ENCODE measurements around the gene RASGRF1. TPM values are rescaled to one million over a fixed set of nuclear protein-coding genes. Genes with fewer than 3 reads are reported as not detected.

RASGRF1 gene
- total RNA-seq, 4 donors from 2014 or later, result 0.13 to 0.23 TPM; not detected in 2

DNA sequence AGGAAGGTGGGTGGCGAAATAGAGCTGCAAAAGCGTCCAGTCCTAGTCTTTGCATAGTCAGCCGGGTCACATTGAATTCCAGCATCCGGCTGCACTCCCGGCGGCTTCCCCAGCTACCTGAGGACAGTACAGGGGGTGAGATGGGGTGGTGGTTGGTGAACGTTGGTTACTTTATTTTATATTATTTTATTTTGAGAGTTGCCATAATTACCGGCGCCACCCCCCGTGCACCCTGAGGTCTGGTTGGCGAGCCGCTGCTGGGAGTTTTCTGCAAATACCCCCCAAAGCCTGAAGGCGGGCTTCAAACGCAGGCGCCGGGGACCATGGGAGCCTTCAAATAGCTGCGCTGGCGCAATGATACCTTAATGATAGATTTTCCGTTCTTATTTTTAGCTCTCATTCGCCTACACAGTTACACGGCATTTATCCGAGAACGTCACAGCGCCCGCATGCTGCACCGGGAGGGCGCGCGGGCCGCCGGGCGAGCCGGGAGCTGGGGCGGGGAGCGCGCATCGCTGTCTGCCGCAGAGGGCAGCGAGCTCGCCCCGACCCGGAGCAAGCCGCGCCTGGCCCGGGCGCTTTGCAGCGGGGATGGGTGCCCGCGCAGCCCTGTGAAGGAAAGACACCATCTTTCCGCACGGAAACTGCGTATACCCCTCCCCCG lies 756 bp upstream of the RASGRF1 start:
- Histone ChIP-seq H3K9me3 (no peaks in the 10 kb centered on the region), H3K4me3 (peak overlapping the region in 1 of 2 donors; percentile 42), H3K27ac (no peak overlapping the region), H3K27me3 (peaks cover 90% of the 10 kb centered on the region), H3K4me1 (peaks cover 0 to 28% (median 15%) of the 10 kb centered on the region in 3 donors), H3K36me3 (no peaks in the 10 kb centered on the region)
- TF ChIP-seq EP300 (IDR thresholded peaks at IDR 0.05) (no peak), POLR2A (IDR thresholded peaks at IDR 0.05) (no peak), POLR2AphosphoS5 (IDR thresholded peaks at IDR 0.05) (no peak)
- TF ChIP-seq, protein P1, sequence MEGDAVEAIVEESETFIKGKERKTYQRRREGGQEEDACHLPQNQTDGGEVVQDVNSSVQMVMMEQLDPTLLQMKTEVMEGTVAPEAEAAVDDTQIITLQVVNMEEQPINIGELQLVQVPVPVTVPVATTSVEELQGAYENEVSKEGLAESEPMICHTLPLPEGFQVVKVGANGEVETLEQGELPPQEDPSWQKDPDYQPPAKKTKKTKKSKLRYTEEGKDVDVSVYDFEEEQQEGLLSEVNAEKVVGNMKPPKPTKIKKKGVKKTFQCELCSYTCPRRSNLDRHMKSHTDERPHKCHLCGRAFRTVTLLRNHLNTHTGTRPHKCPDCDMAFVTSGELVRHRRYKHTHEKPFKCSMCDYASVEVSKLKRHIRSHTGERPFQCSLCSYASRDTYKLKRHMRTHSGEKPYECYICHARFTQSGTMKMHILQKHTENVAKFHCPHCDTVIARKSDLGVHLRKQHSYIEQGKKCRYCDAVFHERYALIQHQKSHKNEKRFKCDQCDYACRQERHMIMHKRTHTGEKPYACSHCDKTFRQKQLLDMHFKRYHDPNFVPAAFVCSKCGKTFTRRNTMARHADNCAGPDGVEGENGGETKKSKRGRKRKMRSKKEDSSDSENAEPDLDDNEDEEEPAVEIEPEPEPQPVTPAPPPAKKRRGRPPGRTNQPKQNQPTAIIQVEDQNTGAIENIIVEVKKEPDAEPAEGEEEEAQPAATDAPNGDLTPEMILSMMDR (IDR thresholded peaks at IDR 0.05), result no peak
- 0% methylated on average over 1 to 16 of the region's 53 CpGs for WGBS, 2 donors (ENCODE audit: low coverage in 1 of 2)
- no peak for ATAC-seq

DNA sequence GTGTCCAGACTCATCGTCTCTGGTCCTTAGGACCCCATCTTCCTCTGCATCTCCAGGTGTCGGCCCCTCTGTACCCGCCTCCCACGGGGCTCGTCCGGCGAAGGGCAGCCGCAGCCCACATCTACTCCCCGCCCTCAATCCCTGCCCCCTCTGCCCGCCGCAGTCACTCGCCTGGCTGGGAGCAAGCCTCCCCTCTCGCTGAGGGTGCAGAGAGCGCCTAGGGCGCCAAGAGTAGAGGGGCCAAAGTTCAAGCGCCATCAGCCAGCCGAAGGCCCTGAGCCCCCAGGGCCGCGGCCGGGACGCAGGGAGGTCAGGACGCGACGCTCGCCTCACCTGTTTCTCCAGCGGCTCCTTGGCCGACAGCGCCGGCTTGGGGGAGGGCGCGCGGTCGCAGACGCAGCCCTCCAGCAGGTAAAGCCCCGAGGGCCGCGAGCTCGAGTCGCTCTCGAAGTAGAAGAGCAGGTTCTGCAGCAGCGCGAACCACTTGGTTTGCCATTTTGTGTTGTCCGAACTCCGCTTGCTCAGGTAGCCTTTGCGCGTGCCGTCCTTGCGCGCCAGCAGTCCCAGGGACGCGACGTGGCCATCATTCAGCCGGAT lies 592 bp downstream of the RASGRF1 start:
- TF ChIP-seq, protein P1 (IDR thresholded peaks at IDR 0.05), result no peak
- TF ChIP-seq POLR2A (IDR thresholded peaks at IDR 0.05) (no peak), POLR2AphosphoS5 (IDR thresholded peaks at IDR 0.05) (no peak), EP300 (IDR thresholded peaks at IDR 0.05) (no peak)
- Histone ChIP-seq H3K27me3 (peaks cover 92% of the 10 kb centered on the region), H3K9me3 (no peaks in the 10 kb centered on the region), H3K4me3 (peak overlapping the region in 1 of 2 donors; percentile 42), H3K27ac (no peak overlapping the region), H3K36me3 (no peaks in the 10 kb centered on the region), H3K4me1 (peaks cover 0 to 28% (median 15%) of the 10 kb centered on the region in 3 donors)
- WGBS, 2 donors (ENCODE audit: low coverage in 1 of 2), result 0% methylated on average over 1 to 5 of the region's 53 CpGs
- no peak for ATAC-seq

DNA sequence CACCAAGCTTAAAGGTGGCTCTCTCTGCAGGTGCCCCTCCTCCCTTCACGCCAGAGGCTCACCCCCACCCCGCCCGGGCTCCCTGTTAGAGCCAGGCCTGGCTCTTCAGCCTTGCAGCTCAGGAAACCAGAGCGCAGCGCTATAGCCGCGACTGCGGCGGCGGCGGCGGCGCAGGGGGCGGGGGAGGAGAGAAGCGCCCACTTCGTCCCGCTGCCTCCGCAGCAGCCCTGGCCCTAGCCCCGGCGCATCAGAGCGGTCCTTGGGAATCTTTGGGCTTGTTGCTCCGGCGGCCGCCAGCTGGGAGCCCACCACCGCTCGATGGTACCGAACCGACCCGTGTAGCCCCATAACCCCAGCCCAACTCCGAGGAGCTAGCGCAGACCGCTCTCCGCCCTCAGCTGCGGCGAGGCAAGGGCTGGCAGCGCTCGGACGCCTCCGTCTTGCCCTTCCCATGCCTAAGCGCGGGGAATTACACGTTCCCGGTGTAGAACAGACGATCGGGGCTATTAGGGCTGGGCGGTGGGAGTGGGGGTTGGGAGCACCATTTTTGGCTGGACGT lies 1.2 kb downstream of the RASGRF1 start:
- ATAC-seq, result no peak
- peaks cover 92% of the 10 kb centered on the region for H3K27me3 ChIP-seq
- H3K4me3 ChIP-seq, result peak overlapping the region in 1 of 2 donors; percentile 42

DNA sequence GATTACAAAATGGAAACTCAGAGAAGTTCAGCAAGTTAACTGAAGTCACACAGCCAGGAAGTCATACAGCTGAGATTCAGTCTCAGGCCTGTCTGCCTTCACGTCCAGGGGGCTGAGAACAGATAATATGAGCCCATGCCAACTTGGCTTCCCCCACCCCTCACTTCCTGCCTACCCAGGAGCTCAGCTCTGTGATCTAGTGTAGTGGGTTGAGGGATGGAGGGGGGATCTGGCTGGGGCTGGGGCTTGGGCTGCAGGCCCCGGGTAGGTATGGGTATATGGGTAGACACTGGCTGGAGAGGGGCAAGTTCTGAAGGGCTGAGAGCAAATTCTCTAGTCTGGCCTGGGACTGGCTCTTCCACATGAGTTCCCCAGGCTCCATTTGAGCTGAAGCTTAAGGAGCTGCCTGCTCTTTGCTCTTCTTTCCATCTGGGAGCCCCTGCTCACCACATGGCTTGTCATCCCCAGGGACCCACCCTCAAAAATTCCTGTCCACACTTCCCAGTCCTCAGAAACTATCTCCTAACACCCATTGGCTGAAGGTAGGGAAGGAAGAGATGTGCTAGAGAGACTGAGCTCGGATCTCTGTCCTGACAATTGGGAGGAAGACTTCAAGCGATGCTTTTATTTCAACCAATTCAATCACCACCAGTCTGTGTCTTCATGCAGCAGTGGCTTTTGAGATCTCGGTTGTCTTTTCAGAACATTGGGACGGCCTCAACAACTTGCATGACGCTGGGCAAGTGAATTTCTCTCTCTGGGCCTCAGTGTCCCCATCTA lies 2.0 kb downstream of the RASGRF1 start:
- TF ChIP-seq POLR2A (IDR thresholded peaks at IDR 0.05), result no peak
- TF ChIP-seq, protein P1 (IDR thresholded peaks at IDR 0.05), result no peak
- TF ChIP-seq EP300 (IDR thresholded peaks at IDR 0.05), result no peak
- TF ChIP-seq POLR2AphosphoS5 (IDR thresholded peaks at IDR 0.05), result no peak
- Histone ChIP-seq H3K27me3 (peaks cover 90% of the 10 kb centered on the region), H3K4me1 (peaks cover 0 to 28% (median 15%) of the 10 kb centered on the region in 3 donors), H3K36me3 (no peaks in the 10 kb centered on the region), H3K27ac (no peak overlapping the region), H3K4me3 (no peak overlapping the region), H3K9me3 (no peaks in the 10 kb centered on the region)
- 42 to 57% methylated on average over 5 to 6 of the region's 7 CpGs for WGBS, 2 donors (ENCODE audit: low coverage in 1 of 2)
- ATAC-seq, result no peak

More for the DNA sequence above, 1.2 kb downstream of the RASGRF1 start:
- Histone ChIP-seq H3K4me1 (peaks cover 0 to 28% (median 15%) of the 10 kb centered on the region in 3 donors), H3K9me3 (no peaks in the 10 kb centered on the region), H3K27ac (no peak overlapping the region), H3K36me3 (no peaks in the 10 kb centered on the region)
- no peak for TF ChIP-seq EP300 (IDR thresholded peaks at IDR 0.05)
- no peak for TF ChIP-seq POLR2AphosphoS5 (IDR thresholded peaks at IDR 0.05)
- TF ChIP-seq POLR2A (IDR thresholded peaks at IDR 0.05), result no peak
- TF ChIP-seq, protein P1 (IDR thresholded peaks at IDR 0.05), result no peak
- no CpG with 5 or more reads among the region's 47 CpGs for WGBS, 2 donors (ENCODE audit: low coverage in 1 of 2)
